Heart left ventricle (tissue), 13 donors: ENCODE data around the gene CTNNAL1.

ENCODE experiments used
- POLR2A ChIP-seq, 2 donors: fragments of 450-650 bp; IDR thresholded peaks; one replicate each; pipeline ENCODE4 v1.6.1; 2017; ENCODE audit warnings: antibody characterized with exemption in 2 of 2, mild to moderate bottlenecking in 2 of 2, moderate library complexity in 2 of 2
- TF ChIP-seq, protein P1 (sequence below), 12 donors: fragments of 200-600 bp; sonication (generic) in 4 of 12; IDR thresholded peaks; one replicate each; pipeline versions ENCODE4 v1.5.0 to v1.8.0; 2018 to 2022; ENCODE audit warnings: antibody characterized with exemption in 12 of 12, mild to moderate bottlenecking in 5 of 12
- donor health status: ischemic (EF 13 %, LVEDD 7.1; RV severe dilation, severe dysfunction).
- donor health status: DM: no; HTN: yes; CAD: no.
- donor health status: DM: no; HTN: no; CAD: no.
- donor health status: ischemic (EF 25% LVEDD 6.9; RV normal size, moderate dysfunction).
- donor health status: ischemic (EF 25% LVEDD 5.7; RV mildly dilated, moderate dysfunction).
- donor health status: ischemic (EF 35%, LVEDD 5.7; RV mildly dilated, moderate dysfunction).
- donor health status: nonischemic (EF 11% LVEDD 7.7; RV severe dilation, severe dysfunction).
- donor health status: DM: yes; HTN: yes; CAD: no.
- donor health status: PGD.
- donor health status: ischemic (EF 29% LVEDD 5.4; RV normal size, mild dysfunction).
- donor health status: nonischemic (EF 23%, LVEDD 6.1; RV moderate dilation, normal function).

DNA sequence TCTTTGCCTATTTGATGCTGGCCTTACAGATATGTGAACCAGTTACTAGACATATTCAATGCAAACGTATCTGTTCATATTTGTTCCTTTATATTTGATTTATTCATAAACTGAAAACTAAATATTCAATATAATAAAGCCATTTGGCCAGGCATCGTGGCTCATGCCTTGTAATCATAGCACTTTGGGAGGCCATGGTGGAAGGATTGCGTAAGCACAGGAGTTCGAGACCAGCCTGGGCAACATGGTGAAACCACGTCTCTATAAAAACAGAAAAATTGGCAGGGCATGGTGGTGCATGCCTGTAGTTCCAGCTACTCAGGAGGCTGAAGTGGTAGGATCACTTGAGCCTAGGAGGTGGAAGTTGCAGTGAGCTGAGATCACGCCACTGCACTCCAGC, 49.2 kb upstream of the CTNNAL1 start:
- TF ChIP-seq POLR2A (IDR thresholded peaks at IDR 0.05), result no peak
- TF ChIP-seq, protein P1, sequence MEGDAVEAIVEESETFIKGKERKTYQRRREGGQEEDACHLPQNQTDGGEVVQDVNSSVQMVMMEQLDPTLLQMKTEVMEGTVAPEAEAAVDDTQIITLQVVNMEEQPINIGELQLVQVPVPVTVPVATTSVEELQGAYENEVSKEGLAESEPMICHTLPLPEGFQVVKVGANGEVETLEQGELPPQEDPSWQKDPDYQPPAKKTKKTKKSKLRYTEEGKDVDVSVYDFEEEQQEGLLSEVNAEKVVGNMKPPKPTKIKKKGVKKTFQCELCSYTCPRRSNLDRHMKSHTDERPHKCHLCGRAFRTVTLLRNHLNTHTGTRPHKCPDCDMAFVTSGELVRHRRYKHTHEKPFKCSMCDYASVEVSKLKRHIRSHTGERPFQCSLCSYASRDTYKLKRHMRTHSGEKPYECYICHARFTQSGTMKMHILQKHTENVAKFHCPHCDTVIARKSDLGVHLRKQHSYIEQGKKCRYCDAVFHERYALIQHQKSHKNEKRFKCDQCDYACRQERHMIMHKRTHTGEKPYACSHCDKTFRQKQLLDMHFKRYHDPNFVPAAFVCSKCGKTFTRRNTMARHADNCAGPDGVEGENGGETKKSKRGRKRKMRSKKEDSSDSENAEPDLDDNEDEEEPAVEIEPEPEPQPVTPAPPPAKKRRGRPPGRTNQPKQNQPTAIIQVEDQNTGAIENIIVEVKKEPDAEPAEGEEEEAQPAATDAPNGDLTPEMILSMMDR (IDR thresholded peaks at IDR 0.05), result no peak
